Ishikawa (cell line): ENCODE measurements around the gene DLGAP4.

Source experiments
- CEBPB ChIP-seq: IDR thresholded peaks from 2 replicates; pipeline ENCODE4 v1.6.1; 2012
- CREB1 ChIP-seq: IDR thresholded peaks from 2 replicates; pipeline ENCODE4 v1.6.1; 2012; ENCODE audit warnings: low read depth
- EGR1 ChIP-seq: IDR thresholded peaks from 2 replicates; pipeline ENCODE4 v1.6.1; 2012
- EP300 ChIP-seq: IDR thresholded peaks from 2 replicates; pipeline ENCODE4 v1.6.1; 2012; ENCODE audit warnings: borderline replicate concordance
- FOXM1 ChIP-seq: IDR thresholded peaks from 2 replicates; pipeline ENCODE4 v1.6.1; 2012; ENCODE audit warnings: low read depth, borderline replicate concordance
- MAX ChIP-seq: IDR thresholded peaks from 2 replicates; pipeline ENCODE4 v1.6.1; 2012
- RAD21 ChIP-seq: IDR thresholded peaks from 2 replicates; pipeline ENCODE4 v1.6.1; 2012; ENCODE audit warnings: low read depth
- REST ChIP-seq: IDR thresholded peaks from 2 replicates; pipeline ENCODE4 v1.6.1; 2012; ENCODE audit warnings: low read depth, mild to moderate bottlenecking
- TAF1 ChIP-seq: IDR thresholded peaks from 2 replicates; pipeline ENCODE4 v1.6.1; 2012; ENCODE audit warnings: low read depth, mild to moderate bottlenecking
- TCF12 ChIP-seq: IDR thresholded peaks from 2 replicates; pipeline ENCODE4 v1.6.1; 2012; ENCODE audit warnings: low read depth
- YY1 ChIP-seq: IDR thresholded peaks from 2 replicates; pipeline ENCODE4 v1.6.1; 2012; ENCODE audit warnings: low read depth

- TF ChIP-seq EP300 (no peak; the same call in 1 of the 2 replicates), MAX (no peak), EGR1 (no peak), REST (no peak), RAD21 (no peak), TAF1 (no peak), TCF12 (no peak), FOXM1 (no peak), YY1 (no peak), CEBPB (no peak), CREB1 (no peak)
These were observed 232.0 kb downstream of the DLGAP4 start for GRCh38 chr20:36538026-36538722.
